Activated CD4-positive, alpha-beta memory T cell treated with anti-CD3 and anti-CD28 coated beads for 36 hours (primary cell): ENCODE data around the gene PACRG. TPM values are rescaled to one million over a fixed set of nuclear protein-coding genes. Genes with fewer than 3 reads are reported as not detected.

Experiments used
- CTCF ChIA-PET: fragments of 350-600 bp; sonication (Branson Sonifier 250); formaldehyde crosslinking; loops from one replicate; lab custom pipeline; 2021; ENCODE audit warnings: antibody characterized with exemption, inconsistent platforms; lab: Charles Lee
- POLR2A ChIA-PET: fragments of 350-600 bp; sonication (Branson Sonifier 250); formaldehyde crosslinking; loops from one replicate; lab custom pipeline; 2021; ENCODE audit warnings: antibody characterized with exemption; lab: Charles Lee
- DNase-seq: peaks from one replicate; pipeline ENCODE4 v3.0.0-alpha.2; 2020
- H3K27ac Mint-ChIP-seq: one replicate; pipeline ENCODE4 v1.8.0; 2021; ENCODE audit warnings: mixed read lengths
- H3K27me3 Mint-ChIP-seq: one replicate; pipeline ENCODE4 v1.8.0; 2021; ENCODE audit warnings: mixed read lengths
- H3K36me3 Mint-ChIP-seq: one replicate; pipeline ENCODE4 v1.8.0; 2021; ENCODE audit warnings: mixed read lengths
- H3K4me1 Mint-ChIP-seq: one replicate; pipeline ENCODE4 v1.8.0; 2021; ENCODE audit warnings: low read depth, mixed read lengths
- H3K4me3 Mint-ChIP-seq: one replicate; pipeline ENCODE4 v1.8.0; 2021; ENCODE audit warnings: mild to moderate bottlenecking, mixed read lengths
- H3K9me3 Mint-ChIP-seq: one replicate; pipeline ENCODE4 v1.8.0; 2021; ENCODE audit warnings: mixed read lengths
- intact Hi-C: fragments of 100-400 bp; cut with micrococcal nuclease; formaldehyde crosslinking; loops from one replicate; pipeline ENCODE4 v1.15.1; 2023
- total RNA-seq, 2 experiments: library from RNA; stranded (reverse); gene quantifications; one replicate each; pipeline ENCODE4 v1.2.3, GENCODE V29; 2021

The PACRG gene
- total RNA-seq, 2 experiments from 2014 or later, result not detected

- POLR2A ChIA-PET, result no interaction called here
- CTCF ChIA-PET, result no interaction called here
- Mint-ChIP-seq H3K27ac (no peak overlapping the region), H3K9me3 (peaks cover 37% of the 10 kb centered on the region), H3K36me3 (no peaks in the 10 kb centered on the region), H3K4me3 (no peak overlapping the region), H3K4me1 (no peaks in the 10 kb centered on the region), H3K27me3 (no peaks in the 10 kb centered on the region)
- intact Hi-C loops, result no loop called here
- no peak for DNase-seq
Measured at GRCh38 chr6:162922563-162923166, 194.9 kb downstream of the PACRG start.

GRCh38 chr6:162934844-162935243 is 207.1 kb downstream of the PACRG start:
- POLR2A ChIA-PET, result no interaction called here
- intact Hi-C loops, result no loop called here
- CTCF ChIA-PET, result no interaction called here
- Mint-ChIP-seq H3K9me3 (peaks cover 44% of the 10 kb centered on the region), H3K4me1 (no peaks in the 10 kb centered on the region), H3K27me3 (no peaks in the 10 kb centered on the region), H3K4me3 (no peak overlapping the region), H3K27ac (no peak overlapping the region), H3K36me3 (peaks cover 3% of the 10 kb centered on the region)
- DNase-seq, result no peak

- no peak overlapping the region for H3K27ac Mint-ChIP-seq
- POLR2A ChIA-PET, result no interaction called here
- CTCF ChIA-PET, result interaction anchor here (0.6 kb wide), 1 partner anchor 19 kb away, joined by 3 read pairs; no protein-coding TSS in a partner anchor
- H3K27me3 Mint-ChIP-seq, result no peaks in the 10 kb centered on the region
- H3K4me1 Mint-ChIP-seq, result no peaks in the 10 kb centered on the region
- intact Hi-C loops, result no loop called here
- H3K9me3 Mint-ChIP-seq, result peaks cover 32% of the 10 kb centered on the region
- no peaks in the 10 kb centered on the region for H3K36me3 Mint-ChIP-seq
- no peak for DNase-seq
- H3K4me3 Mint-ChIP-seq, result no peak overlapping the region
Measured at GRCh38 chr6:162940426-162940825, 212.7 kb downstream of the PACRG start.

- no peaks in the 10 kb centered on the region for H3K27me3 Mint-ChIP-seq
- intact Hi-C loops, result no loop called here
- ChIA-PET CTCF (no interaction called here), POLR2A (no interaction called here)
- H3K36me3 Mint-ChIP-seq, result no peaks in the 10 kb centered on the region
- no peak overlapping the region for H3K27ac Mint-ChIP-seq
- H3K9me3 Mint-ChIP-seq, result peaks cover 33% of the 10 kb centered on the region
- H3K4me3 Mint-ChIP-seq, result no peak overlapping the region
- DNase-seq, result no peak
- H3K4me1 Mint-ChIP-seq, result no peaks in the 10 kb centered on the region
Measured at GRCh38 chr6:162941128-162941527, 213.4 kb downstream of the PACRG start.

GRCh38 chr6:162942866-162943265 is 215.1 kb downstream of the PACRG start:
- Mint-ChIP-seq H3K27me3 (no peaks in the 10 kb centered on the region), H3K36me3 (no peaks in the 10 kb centered on the region), H3K9me3 (peaks cover 28% of the 10 kb centered on the region), H3K4me3 (no peak overlapping the region), H3K4me1 (no peaks in the 10 kb centered on the region), H3K27ac (no peak overlapping the region)
- no peak for DNase-seq
- intact Hi-C loops, result no loop called here
- ChIA-PET CTCF (no interaction called here), POLR2A (no interaction called here)

GRCh38 chr6:162943369-162943768 is 215.6 kb downstream of the PACRG start:
- peaks cover 25% of the 10 kb centered on the region for H3K9me3 Mint-ChIP-seq
- no peak overlapping the region for H3K27ac Mint-ChIP-seq
- POLR2A ChIA-PET, result no interaction called here
- no peaks in the 10 kb centered on the region for H3K36me3 Mint-ChIP-seq
- no peaks in the 10 kb centered on the region for H3K4me1 Mint-ChIP-seq
- H3K4me3 Mint-ChIP-seq, result no peak overlapping the region
- intact Hi-C loops, result no loop called here
- no peaks in the 10 kb centered on the region for H3K27me3 Mint-ChIP-seq
- no peak for DNase-seq
- CTCF ChIA-PET, result no interaction called here

- POLR2A ChIA-PET, result no interaction called here
- no peak overlapping the region for H3K4me3 Mint-ChIP-seq
- no peaks in the 10 kb centered on the region for H3K9me3 Mint-ChIP-seq
- H3K36me3 Mint-ChIP-seq, result no peaks in the 10 kb centered on the region
- no peaks in the 10 kb centered on the region for H3K4me1 Mint-ChIP-seq
- intact Hi-C loops, result no loop called here
- no peak for DNase-seq
- H3K27me3 Mint-ChIP-seq, result no peaks in the 10 kb centered on the region
- CTCF ChIA-PET, result no interaction called here
- no peak overlapping the region for H3K27ac Mint-ChIP-seq
Measured at GRCh38 chr6:162951164-162951743, 223.5 kb downstream of the PACRG start.

- Mint-ChIP-seq H3K4me1 (no peaks in the 10 kb centered on the region), H3K27me3 (no peaks in the 10 kb centered on the region), H3K9me3 (no peaks in the 10 kb centered on the region), H3K27ac (no peak overlapping the region), H3K36me3 (no peaks in the 10 kb centered on the region), H3K4me3 (no peak overlapping the region)
- POLR2A ChIA-PET, result interaction anchor here (0.5 kb wide), 1 partner anchor 38 kb away, joined by 4 read pairs; no protein-coding TSS in a partner anchor
- intact Hi-C loops, result no loop called here
- no peak for DNase-seq
- CTCF ChIA-PET, result no interaction called here
Measured at GRCh38 chr6:162952423-162952822, 224.6 kb downstream of the PACRG start.

GRCh38 chr6:162957062-162957461 is 229.3 kb downstream of the PACRG start:
- intact Hi-C loops, result no loop called here
- no peaks in the 10 kb centered on the region for H3K9me3 Mint-ChIP-seq
- ChIA-PET CTCF (no interaction called here), POLR2A (no interaction called here)
- H3K4me1 Mint-ChIP-seq, result no peaks in the 10 kb centered on the region
- no peaks in the 10 kb centered on the region for H3K27me3 Mint-ChIP-seq
- no peak overlapping the region for H3K4me3 Mint-ChIP-seq
- no peaks in the 10 kb centered on the region for H3K36me3 Mint-ChIP-seq
- no peak overlapping the region for H3K27ac Mint-ChIP-seq
- DNase-seq, result no peak

- Mint-ChIP-seq H3K27me3 (no peaks in the 10 kb centered on the region), H3K36me3 (no peaks in the 10 kb centered on the region), H3K4me3 (no peak overlapping the region), H3K27ac (no peak overlapping the region), H3K9me3 (peaks cover 5% of the 10 kb centered on the region), H3K4me1 (no peaks in the 10 kb centered on the region)
- DNase-seq, result no peak
- CTCF ChIA-PET, result no interaction called here
- intact Hi-C loops, result no loop called here
- POLR2A ChIA-PET, result no interaction called here
Measured at GRCh38 chr6:162960679-162961457, 233.1 kb downstream of the PACRG start.

- ChIA-PET CTCF (no interaction called here), POLR2A (no interaction called here)
- H3K27ac Mint-ChIP-seq, result no peak overlapping the region
- no peak for DNase-seq
- H3K9me3 Mint-ChIP-seq, result peaks cover 8% of the 10 kb centered on the region
- no peaks in the 10 kb centered on the region for H3K36me3 Mint-ChIP-seq
- H3K4me3 Mint-ChIP-seq, result no peak overlapping the region
- no peaks in the 10 kb centered on the region for H3K27me3 Mint-ChIP-seq
- intact Hi-C loops, result no loop called here
- H3K4me1 Mint-ChIP-seq, result no peaks in the 10 kb centered on the region
Measured at GRCh38 chr6:162962093-162962492, 234.3 kb downstream of the PACRG start.

GRCh38 chr6:162963861-162964260 is 236.1 kb downstream of the PACRG start:
- H3K27me3 Mint-ChIP-seq, result no peaks in the 10 kb centered on the region
- CTCF ChIA-PET, result no interaction called here
- intact Hi-C loops, result no loop called here
- H3K9me3 Mint-ChIP-seq, result peaks cover 8% of the 10 kb centered on the region
- DNase-seq, result no peak
- no peaks in the 10 kb centered on the region for H3K36me3 Mint-ChIP-seq
- H3K4me3 Mint-ChIP-seq, result no peak overlapping the region
- H3K4me1 Mint-ChIP-seq, result no peaks in the 10 kb centered on the region
- no peak overlapping the region for H3K27ac Mint-ChIP-seq
- POLR2A ChIA-PET, result no interaction called here
